K562 (cell line): Measurements from ENCODE around the gene ADM2. TPM values are rescaled to one million over a fixed set of nuclear protein-coding genes. Genes with fewer than 3 reads are reported as not detected.

Experiments used
- ARNT ChIP-seq, 2 experiments: fragments of 450-650 bp; IDR thresholded peaks; 2 replicates each; pipeline ENCODE4 v1.6.1; 2016; ENCODE audit warnings: mild to moderate bottlenecking in 1 of 2
- CBX2 ChIP-seq: fragments of 200-600 bp; sonication (generic); IDR thresholded peaks from one replicate; pipeline ENCODE4 v1.6.1; 2012; ENCODE audit warnings: mild to moderate bottlenecking, low read length, inconsistent platforms; ENCODE audit not compliant: insufficient read depth, poor library complexity, severe bottlenecking
- CC2D1A ChIP-seq: fragments of 450-650 bp; IDR thresholded peaks from 2 replicates; pipeline ENCODE4 v1.6.1; 2017; ENCODE audit warnings: mild to moderate bottlenecking
- FUS ChIP-seq: fragments of 200-400 bp; formaldehyde crosslinking; optimal IDR thresholded peaks from 2 replicates; pipeline ENCODE3; 2017; ENCODE audit warnings: low read depth, low read length
- HCFC1 ChIP-seq: IDR thresholded peaks from 2 replicates; pipeline ENCODE4 v1.6.1; 2012; ENCODE audit warnings: low read depth, low read length, improper control_type of control experiment
- LCOR ChIP-seq: sonication (generic); formaldehyde crosslinking; IDR thresholded peaks from 2 replicates; pipeline ENCODE4 v1.8.0; 2022; ENCODE audit warnings: mild to moderate bottlenecking, missing genetic modification reagents
- MIER1 ChIP-seq: fragments of 450-650 bp; IDR thresholded peaks from 2 replicates; pipeline ENCODE4 v1.6.1; 2016; ENCODE audit warnings: antibody characterized with exemption, mild to moderate bottlenecking, low read depth
- MYC ChIP-seq, 2 experiments: fragments of 250-450 bp in 1 of 2; sonication (Bioruptor Pico) in 1 of 2; IDR thresholded peaks; 2 replicates each; pipeline versions ENCODE4 v1.5.1 to v1.6.1; 2012 to 2021; ENCODE audit warnings: low read depth in 2 of 2, borderline replicate concordance in 1 of 2, improper control_type of control experiment in 1 of 2, low read length in 1 of 2, mild to moderate bottlenecking in 1 of 2, moderate library complexity in 1 of 2
- NR2C2 ChIP-seq, 2 experiments: fragments of 200-800 bp in 1 of 2; sonication (Bioruptor generic) in 1 of 2; sonication (generic) in 1 of 2; formaldehyde crosslinking in 1 of 2; IDR thresholded peaks; 2 replicates each; pipeline versions ENCODE4 v1.6.1 to v1.8.0; 2016 to 2022; ENCODE audit warnings: mild to moderate bottlenecking in 1 of 2, missing compliant biosample characterization in 1 of 2, missing genetic modification characterization in 1 of 2, missing genetic modification reagents in 1 of 2
- PHF20 ChIP-seq: fragments of 450-650 bp; IDR thresholded peaks from 2 replicates; pipeline ENCODE4 v1.6.1; 2018; ENCODE audit not compliant: partially characterized antibody
- POLR2G ChIP-seq: fragments of 200-400 bp; formaldehyde crosslinking; IDR thresholded peaks from 2 replicates; pipeline ENCODE4 v1.6.1; 2017; ENCODE audit warnings: low read depth, mild to moderate bottlenecking, antibody characterized with exemption, low read length, moderate library complexity
- PTTG1 ChIP-seq: fragments of 450-650 bp; IDR thresholded peaks from 2 replicates; pipeline ENCODE4 v1.6.1; 2016; ENCODE audit warnings: low read depth, mild to moderate bottlenecking, missing genetic modification characterization, missing compliant biosample characterization
- SMARCC2 ChIP-seq: fragments of 450-650 bp; IDR thresholded peaks from 2 replicates; pipeline ENCODE4 v1.6.1; 2017; ENCODE audit warnings: antibody characterized with exemption, moderate library complexity, mild to moderate bottlenecking, low read depth
- ZNF140 ChIP-seq: fragments of 250-450 bp; sonication (Bioruptor Pico); IDR thresholded peaks from 2 replicates; pipeline ENCODE4 v1.8.0; 2021; ENCODE audit warnings: moderate library complexity, mild to moderate bottlenecking, inconsistent platforms
- ZNF175 ChIP-seq: fragments of 200-800 bp; sonication (Bioruptor generic); IDR thresholded peaks from 2 replicates; pipeline ENCODE4 v1.6.1; 2016; ENCODE audit warnings: low read depth, mild to moderate bottlenecking, missing genetic modification characterization, missing compliant biosample characterization
- polyA plus RNA-seq, 8 experiments: library from polyadenylated mRNA; depleted of rRNA in 4 of 8; stranded (reverse) in 5 of 8; unstranded in 3 of 8; fragments of >200 nt; fragmentation: Nextera tagmentation in 2 of 8; fragmentation: Illumina TruSeq in 1 of 8; extraction: Ambion mirVana in 2 of 8; extraction: Trizol in 1 of 8; gene quantifications; 2 replicates each; pipeline versions ENCODE4 v1.2.1 to v1.2.3, GENCODE V29; 2011 to 2014; ENCODE audit warnings: inconsistent platforms in 1 of 8, missing spikeins in 1 of 8
- total RNA-seq, 7 experiments: library from RNA; depleted of rRNA in 6 of 7; stranded (reverse); fragments of >200 nt in 6 of 7; fragmentation: Illumina TruSeq in 2 of 7; extraction: Trizol in 2 of 7; gene quantifications; 2 replicates each; pipeline versions ENCODE4 v1.2.1 to v1.2.3, GENCODE V29; 2011 to 2021; ENCODE audit warnings: low replicate concordance in 1 of 7
- TF ChIP-seq, protein P1 (sequence below), 2 experiments: fragments of 450-650 bp; IDR thresholded peaks; 2 replicates each; pipeline ENCODE4 v1.6.1; 2016; ENCODE audit warnings: mild to moderate bottlenecking in 2 of 2, borderline replicate concordance in 1 of 2, low read depth in 1 of 2, moderate library complexity in 1 of 2
- TF ChIP-seq, protein P2 (sequence below): sonication (generic); formaldehyde crosslinking; IDR thresholded peaks from 2 replicates; pipeline ENCODE4 v1.9.0; 2022; ENCODE audit warnings: mild to moderate bottlenecking, missing genetic modification reagents
- TF ChIP-seq, protein P3 (sequence below): sonication (generic); IDR thresholded peaks from 2 replicates; pipeline ENCODE4 v1.6.1; 2016

Gene ADM2
- total and polyA plus RNA-seq, 9 of the 15 experiments (the other 6 are each of a cell fraction or from before 2014, with no cell fraction given), result 0.11 to 5.1 (median 0.38) TPM

DNA sequence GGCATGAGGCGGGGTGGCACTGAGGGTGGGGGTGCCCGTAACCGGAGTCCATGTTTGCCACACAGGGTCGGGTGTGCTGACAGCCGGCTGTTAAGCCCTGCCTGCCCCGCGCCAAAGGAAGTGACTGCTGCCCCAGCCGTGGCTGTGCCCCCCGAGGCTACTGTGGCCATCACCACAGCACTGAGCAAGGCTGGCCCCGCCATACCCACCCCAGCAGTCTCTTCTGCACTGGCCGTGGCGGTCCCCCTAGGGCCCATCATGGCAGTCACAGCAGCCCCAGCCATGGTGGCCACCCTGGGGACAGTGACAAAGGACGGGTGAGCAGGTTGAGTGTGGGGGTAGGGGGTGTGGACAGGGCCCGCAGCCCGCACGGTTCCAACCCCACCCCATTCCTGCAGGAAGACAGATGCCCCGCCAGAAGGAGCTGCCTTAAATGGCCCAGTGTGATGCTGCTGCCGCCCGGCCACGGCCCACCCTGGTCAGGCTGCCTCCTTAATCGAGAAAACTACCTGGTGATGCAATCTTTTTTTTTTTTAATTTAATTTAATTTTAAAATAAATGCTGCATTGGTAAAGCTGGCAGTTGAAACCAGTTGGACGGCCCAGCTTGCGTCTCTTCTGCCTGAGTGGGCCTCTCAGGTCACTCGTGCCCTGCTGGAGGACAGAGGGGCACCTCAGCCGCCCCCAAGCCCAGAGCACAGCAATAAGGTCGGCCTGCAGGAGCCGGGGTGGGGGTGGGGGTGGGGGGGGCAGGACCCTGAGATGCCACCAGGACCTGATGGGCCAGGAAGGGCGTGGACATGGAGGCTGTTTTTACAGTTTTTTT, 37.3 kb upstream of the ADM2 start (continued):
- TF ChIP-seq, protein P1, sequence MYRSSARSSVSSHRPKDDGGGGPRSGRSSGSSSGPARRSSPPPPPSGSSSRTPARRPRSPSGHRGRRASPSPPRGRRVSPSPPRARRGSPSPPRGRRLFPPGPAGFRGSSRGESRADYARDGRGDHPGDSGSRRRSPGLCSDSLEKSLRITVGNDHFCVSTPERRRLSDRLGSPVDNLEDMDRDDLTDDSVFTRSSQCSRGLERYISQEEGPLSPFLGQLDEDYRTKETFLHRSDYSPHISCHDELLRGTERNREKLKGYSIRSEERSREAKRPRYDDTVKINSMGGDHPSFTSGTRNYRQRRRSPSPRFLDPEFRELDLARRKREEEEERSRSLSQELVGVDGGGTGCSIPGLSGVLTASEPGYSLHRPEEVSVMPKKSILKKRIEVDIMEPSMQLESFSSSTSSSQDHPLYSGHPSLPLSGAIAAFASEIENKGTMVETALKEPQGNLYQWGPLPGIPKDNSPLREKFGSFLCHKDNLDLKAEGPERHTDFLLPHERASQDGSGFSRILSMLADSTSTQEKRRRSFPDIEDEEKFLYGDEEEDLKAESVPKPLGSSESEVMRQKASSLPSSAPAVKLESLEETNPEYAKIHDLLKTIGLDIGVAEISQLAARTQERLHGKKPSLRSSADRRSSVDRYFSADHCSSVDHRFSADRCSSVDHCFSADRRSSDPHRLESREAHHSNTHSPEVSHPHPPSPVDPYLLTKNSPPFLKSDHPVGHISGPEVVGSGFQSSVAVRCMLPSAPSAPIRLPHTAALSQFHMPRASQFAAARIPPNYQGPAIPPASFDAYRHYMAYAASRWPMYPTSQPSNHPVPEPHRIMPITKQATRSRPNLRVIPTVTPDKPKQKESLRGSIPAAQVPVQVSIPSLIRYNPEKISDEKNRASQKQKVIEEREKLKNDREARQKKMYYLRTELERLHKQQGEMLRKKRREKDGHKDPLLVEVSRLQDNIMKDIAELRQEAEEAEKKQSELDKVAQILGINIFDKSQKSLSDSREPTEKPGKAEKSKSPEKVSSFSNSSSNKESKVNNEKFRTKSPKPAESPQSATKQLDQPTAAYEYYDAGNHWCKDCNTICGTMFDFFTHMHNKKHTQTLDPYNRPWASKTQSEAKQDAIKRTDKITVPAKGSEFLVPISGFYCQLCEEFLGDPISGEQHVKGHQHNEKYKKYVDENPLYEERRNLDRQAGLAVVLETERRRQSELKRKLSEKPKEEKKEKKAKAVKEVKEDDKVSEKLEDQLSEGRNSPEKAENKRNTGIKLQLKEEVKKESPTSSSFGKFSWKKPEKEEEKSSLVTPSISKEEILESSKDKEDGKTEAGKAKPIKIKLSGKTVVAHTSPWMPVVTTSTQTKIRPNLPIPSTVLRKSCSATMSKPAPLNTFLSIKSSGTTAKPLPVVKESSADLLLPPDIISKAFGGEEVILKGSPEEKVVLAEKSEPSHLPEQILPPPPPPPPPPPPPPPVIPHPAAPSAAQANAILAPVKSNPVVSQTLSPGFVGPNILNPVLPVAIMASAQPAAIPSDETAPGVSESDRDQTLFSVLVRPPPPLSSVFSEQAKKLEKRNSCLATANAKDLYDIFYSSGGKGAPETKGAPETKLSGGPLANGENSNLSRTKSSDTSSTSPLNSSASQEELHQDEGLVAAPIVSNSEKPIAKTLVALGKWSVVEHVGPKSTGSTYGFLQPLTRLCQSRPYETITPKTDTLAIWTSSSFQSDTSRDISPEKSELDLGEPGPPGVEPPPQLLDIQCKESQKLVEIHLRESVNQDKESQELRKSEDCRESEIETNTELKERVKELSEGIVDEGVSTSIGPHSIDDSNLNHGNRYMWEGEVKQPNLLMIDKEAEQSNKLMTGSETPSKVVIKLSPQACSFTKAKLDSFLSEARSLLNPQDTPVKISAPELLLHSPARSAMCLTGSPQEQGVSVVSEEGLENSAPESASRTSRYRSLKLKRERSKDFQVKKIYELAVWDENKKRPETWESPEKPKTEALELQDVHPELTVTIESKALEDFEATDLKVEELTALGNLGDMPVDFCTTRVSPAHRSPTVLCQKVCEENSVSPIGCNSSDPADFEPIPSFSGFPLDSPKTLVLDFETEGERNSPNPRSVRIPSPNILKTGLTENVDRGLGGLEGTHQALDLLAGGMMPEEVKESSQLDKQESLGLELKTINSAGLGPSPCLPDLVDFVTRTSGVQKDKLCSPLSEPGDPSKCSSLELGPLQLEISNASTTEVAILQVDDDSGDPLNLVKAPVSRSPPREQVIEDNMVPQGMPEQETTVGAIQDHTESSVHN (IDR thresholded peaks at IDR 0.05; ENCODE audit: borderline replicate concordance in 1 of 2, low read depth in 1 of 2), result no peak
- no peak for TF ChIP-seq ZNF140 (CRISPR knock-in tag)
- TF ChIP-seq MIER1, result no peak
- no peak for TF ChIP-seq NR2C2 (CRISPR knock-in tag; IDR thresholded peaks at IDR 0.05)
- no peak for TF ChIP-seq NR2C2 (tag; IDR thresholded peaks at IDR 0.05)
- no peak for TF ChIP-seq ZNF175 (CRISPR knock-in tag)
- TF ChIP-seq HCFC1, result no peak
- TF ChIP-seq, protein P2, sequence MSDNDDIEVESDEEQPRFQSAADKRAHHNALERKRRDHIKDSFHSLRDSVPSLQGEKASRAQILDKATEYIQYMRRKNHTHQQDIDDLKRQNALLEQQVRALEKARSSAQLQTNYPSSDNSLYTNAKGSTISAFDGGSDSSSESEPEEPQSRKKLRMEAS (CRISPR knock-in tag), result no peak
- TF ChIP-seq LCOR (CRISPR knock-in tag), result no peak
- TF ChIP-seq, protein P3, sequence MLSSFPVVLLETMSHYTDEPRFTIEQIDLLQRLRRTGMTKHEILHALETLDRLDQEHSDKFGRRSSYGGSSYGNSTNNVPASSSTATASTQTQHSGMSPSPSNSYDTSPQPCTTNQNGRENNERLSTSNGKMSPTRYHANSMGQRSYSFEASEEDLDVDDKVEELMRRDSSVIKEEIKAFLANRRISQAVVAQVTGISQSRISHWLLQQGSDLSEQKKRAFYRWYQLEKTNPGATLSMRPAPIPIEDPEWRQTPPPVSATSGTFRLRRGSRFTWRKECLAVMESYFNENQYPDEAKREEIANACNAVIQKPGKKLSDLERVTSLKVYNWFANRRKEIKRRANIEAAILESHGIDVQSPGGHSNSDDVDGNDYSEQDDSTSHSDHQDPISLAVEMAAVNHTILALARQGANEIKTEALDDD, result no peak
- TF ChIP-seq PHF20, result no peak
- TF ChIP-seq ARNT (IDR thresholded peaks at IDR 0.05), result no peak
- no peak for TF ChIP-seq CBX2
- TF ChIP-seq SMARCC2, result no peak
- no peak for TF ChIP-seq PTTG1 (tag)
- no peak for TF ChIP-seq MYC (IDR thresholded peaks at IDR 0.05; ENCODE audit: low read depth, low read length)
- no peak for TF ChIP-seq MYC (CRISPR knock-in tag; IDR thresholded peaks at IDR 0.05; ENCODE audit: borderline replicate concordance, low read depth)
- TF ChIP-seq POLR2G, result peak; percentile 70
- TF ChIP-seq FUS, result no peak
- TF ChIP-seq CC2D1A, result no peak
